HK-2 (cell line): ENCODE data around the gene P2RX6.
A peak's percentile ranks its signal among the peaks of the same experiment; 100 is the strongest.

Experiments used
- DNase-seq: peaks from one replicate; pipeline ENCODE4 v3.0.0-alpha.2; 2018; ENCODE audit not compliant: unreplicated experiment

P2RX6 gene

GRCh38 chr22:20979940-20980453 is 35.0 kb upstream of the P2RX6 start:
- DNase-seq = no peak

GRCh38 chr22:20980523-20980922 is 34.4 kb upstream of the P2RX6 start:
- no peak for DNase-seq

GRCh38 chr22:20980938-20981722 is 33.8 kb upstream of the P2RX6 start:
- DNase-seq = no peak

GRCh38 chr22:20981787-20982562 is 33.0 kb upstream of the P2RX6 start, which contains the start of gene LZTR1:
LZTR1 (plus strand) TSS chr22:20982297; CDS start chr22:20982372, 75 bp downstream.
- DNase-seq = peak; percentile 77

- DNase-seq = no peak
These were observed 32.4 kb upstream of the P2RX6 start for GRCh38 chr22:20982563-20982882.

- no peak for DNase-seq
These were observed 31.7 kb upstream of the P2RX6 start for GRCh38 chr22:20983081-20983771.

GRCh38 chr22:20985720-20986119 is 29.2 kb upstream of the P2RX6 start:
- DNase-seq = no peak

GRCh38 chr22:20986365-20986764 is 28.6 kb upstream of the P2RX6 start:
- DNase-seq = no peak

- no peak for DNase-seq
These were observed 27.6 kb upstream of the P2RX6 start for GRCh38 chr22:20987375-20987774.

GRCh38 chr22:20988573-20989322 is 26.2 kb upstream of the P2RX6 start:
- no peak for DNase-seq

GRCh38 chr22:20989323-20990138 is 25.4 kb upstream of the P2RX6 start:
- DNase-seq = no peak

GRCh38 chr22:20990184-20991180 is 24.5 kb upstream of the P2RX6 start:
- DNase-seq = no peak

GRCh38 chr22:20991252-20992055 is 23.5 kb upstream of the P2RX6 start:
- no peak for DNase-seq

GRCh38 chr22:20992056-20992442 is 22.9 kb upstream of the P2RX6 start:
- no peak for DNase-seq

GRCh38 chr22:20992456-20993303 is 22.3 kb upstream of the P2RX6 start:
- no peak for DNase-seq

GRCh38 chr22:20993304-20994127 is 21.4 kb upstream of the P2RX6 start:
- no peak for DNase-seq
